GM12891 (cell line): ENCODE results near the gene TMEM255A.

ENCODE experiments used
- DNase-seq: peaks from one replicate; pipeline ENCODE4 v3.0.0; 2011; ENCODE audit warnings: low spot score; ENCODE audit not compliant: insufficient read length
- FAIRE-seq: peaks from 2 replicates; lab custom pipeline; 2011; peaks lifted over from hg19 to GRCh38; lab: Jason Lieb, UNC
- PAX5 ChIP-seq: IDR thresholded peaks from 2 replicates; pipeline ENCODE4 v1.6.1; 2011; ENCODE audit warnings: low read length, moderate library complexity, mild to moderate bottlenecking; ENCODE audit not compliant: insufficient read depth, severe bottlenecking
- POLR2A ChIP-seq: IDR thresholded peaks from 2 replicates; pipeline ENCODE4 v1.6.1; 2011; ENCODE audit warnings: low read depth, low read length, control low read depth
- POLR2AphosphoS5 ChIP-seq: IDR thresholded peaks from 2 replicates; pipeline ENCODE4 v1.6.1; 2011; ENCODE audit warnings: low read depth, low read length, control low read depth
- POU2F2 ChIP-seq: IDR thresholded peaks from 2 replicates; pipeline ENCODE4 v1.6.1; 2011; ENCODE audit warnings: low read depth, mild to moderate bottlenecking, control low read depth, low read length, moderate library complexity
- SPI1 ChIP-seq: IDR thresholded peaks from 2 replicates; pipeline ENCODE4 v1.6.1; 2011; ENCODE audit warnings: low read depth, low read length, control low read depth
- TAF1 ChIP-seq: IDR thresholded peaks from 2 replicates; pipeline ENCODE4 v1.6.1; 2011; ENCODE audit warnings: low read depth, low read length, control low read depth

The TMEM255A gene

DNA sequence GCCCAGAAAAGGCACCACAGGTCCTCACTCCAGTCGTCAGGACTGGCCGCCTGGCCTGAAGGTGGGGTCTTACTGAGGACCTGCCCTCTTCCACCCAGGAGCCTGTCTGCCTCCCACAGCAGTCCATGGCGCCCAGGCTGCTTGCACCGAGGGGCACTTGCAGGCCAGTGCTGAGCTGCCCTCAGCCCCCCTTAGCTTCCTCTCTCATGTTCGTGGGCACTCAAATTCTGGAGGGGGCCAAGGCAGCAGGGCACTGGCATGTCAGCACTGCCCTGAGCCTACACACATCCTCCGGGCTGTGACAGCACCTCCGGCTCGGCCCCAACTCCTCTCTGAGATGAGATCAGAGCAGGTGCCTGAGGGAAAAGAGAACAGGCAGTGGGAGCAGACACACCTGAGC is 87.9 kb downstream of the TMEM255A start:
- DNase-seq = no peak
- TF ChIP-seq SPI1 (no peak), TAF1 (no peak), POLR2A (no peak), PAX5 (no peak), POLR2AphosphoS5 (no peak), POU2F2 (no peak)
- no peak for FAIRE-seq

- TF ChIP-seq POU2F2 (no peak), SPI1 (no peak), POLR2AphosphoS5 (no peak), POLR2A (no peak), TAF1 (no peak), PAX5 (no peak)
- DNase-seq = peak; percentile 24
- FAIRE-seq = peak; percentile 60
Observed at GRCh38 chrX:120213438-120214265, 97.6 kb downstream of the TMEM255A start.
